NT2/D1 (cell line): Measurements from ENCODE around the gene TLDC2.

Experiments
- SUZ12 ChIP-seq: IDR thresholded peaks from 2 replicates; pipeline ENCODE4 v1.6.1; 2011; ENCODE audit not compliant: insufficient read length, insufficient read depth; ENCODE audit errors: extremely low read depth
- YY1 ChIP-seq: IDR thresholded peaks from 2 replicates; pipeline ENCODE4 v1.6.1; 2011; ENCODE audit not compliant: insufficient read length, insufficient read depth

DNA sequence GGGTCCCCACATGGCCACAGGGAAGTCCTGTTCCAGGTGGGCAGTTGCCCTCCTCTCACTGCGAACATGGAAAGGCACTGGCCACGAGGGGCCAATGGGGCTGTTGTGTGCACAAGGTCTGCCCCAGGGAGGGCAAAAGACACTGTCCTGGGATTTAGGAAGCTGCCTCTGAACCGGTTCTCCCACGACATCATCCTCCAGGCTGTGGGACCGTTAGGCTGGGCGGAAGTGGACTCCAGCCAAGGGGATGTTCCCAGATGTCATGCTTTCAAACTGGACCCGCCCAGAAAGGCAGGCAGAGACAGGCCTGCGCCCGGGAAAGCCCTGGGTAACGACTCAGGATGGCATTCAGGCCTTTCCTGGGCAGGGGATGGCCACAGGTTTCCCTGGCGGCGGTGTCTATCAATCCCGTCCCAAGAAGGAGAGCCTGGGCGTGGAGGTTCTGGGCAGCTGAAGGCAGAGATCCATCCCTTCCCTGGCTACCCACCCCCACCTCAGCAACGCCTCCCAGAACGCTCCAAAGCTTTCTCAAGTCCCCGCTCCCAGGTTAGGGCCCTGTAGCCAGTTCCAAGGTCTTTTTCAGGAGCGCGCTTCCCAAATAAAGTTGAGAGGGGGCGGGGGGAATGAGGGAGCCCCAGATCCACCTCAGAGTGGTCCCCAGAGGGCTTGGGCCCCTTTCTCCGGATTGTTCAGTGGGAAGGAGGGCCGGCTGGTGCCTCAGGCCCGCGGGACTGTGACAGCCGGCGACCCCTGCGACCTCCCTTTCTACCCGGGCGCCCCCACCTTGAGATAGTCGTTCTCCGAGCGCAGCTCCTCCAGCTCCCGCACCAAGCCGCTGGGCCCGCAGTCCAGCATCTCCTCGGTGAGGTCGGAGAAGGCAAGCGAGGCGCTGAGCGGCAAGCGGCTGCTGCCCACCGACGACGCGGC, 13.8 kb upstream of the TLDC2 start:
- TF ChIP-seq YY1 (no peak), SUZ12 (no peak)
